PC-3 (cell line): ENCODE results near the gene UBA3. TPM values are rescaled to one million over a fixed set of nuclear protein-coding genes. Genes with fewer than 3 reads are reported as not detected.

Experiments
- ATAC-seq: fragments of 200-7000 bp; cut with Tn5 transposase; 2 replicates; pipeline ENCODE4 v1.9.1; 2020; ENCODE audit warnings: mild to moderate bottlenecking, moderate library complexity
- BruUV-seq: library from RNA; stranded (reverse); fragments of 400-500 nt; replicated peaks from 2 replicates; lab custom pipeline; 2021; lab: Mats Ljungman, UMichigan
- CTCF ChIA-PET: fragments of 300-600 bp; sonication (Branson Sonifier 250); formaldehyde crosslinking; loops from one replicate; lab custom pipeline; 2022; ENCODE audit warnings: antibody characterized with exemption; lab: Charles Lee
- POLR2A ChIA-PET: fragments of 300-600 bp; sonication (Branson Sonifier 250); formaldehyde crosslinking; loops from one replicate; lab custom pipeline; 2022; ENCODE audit warnings: antibody characterized with exemption; ENCODE audit not compliant: unreplicated experiment; lab: Charles Lee
- DNase-seq: peaks from one replicate; pipeline ENCODE4 v3.0.0-alpha.2; 2015
- H2AFZ ChIP-seq: fragments of 300-600 bp; sonication (generic); 2 replicates; pipeline ENCODE4 v1.6.0; 2016; ENCODE audit warnings: antibody characterized with exemption, low read length
- H3F3A ChIP-seq: fragments of 300-600 bp; sonication (generic); one replicate; pipeline ENCODE4 v1.6.0; 2017; ENCODE audit warnings: antibody characterized with exemption, low read length, control low read depth, mild to moderate bottlenecking; ENCODE audit not compliant: unreplicated experiment
- H3K27ac ChIP-seq: fragments of 300-600 bp; sonication (generic); 2 replicates; pipeline ENCODE4 v1.5.1; 2016; ENCODE audit warnings: mild to moderate bottlenecking, low read length
- H3K27me3 ChIP-seq: fragments of 300-600 bp; sonication (generic); 2 replicates; pipeline ENCODE4 v1.6.1; 2016; ENCODE audit warnings: low read length, mixed read lengths
- H3K36me3 ChIP-seq: fragments of 300-600 bp; sonication (generic); 2 replicates; pipeline ENCODE4 v1.6.1; 2016; ENCODE audit warnings: low read depth, mixed run types, low read length, mixed read lengths
- H3K4me1 ChIP-seq: fragments of 300-600 bp; sonication (generic); 2 replicates; pipeline ENCODE4 v1.5.1; 2016; ENCODE audit warnings: low read length; ENCODE audit not compliant: insufficient read depth
- H3K4me2 ChIP-seq: fragments of 300-600 bp; sonication (generic); 2 replicates; pipeline ENCODE4 v1.6.0; 2016; ENCODE audit warnings: low read length
- H3K4me3 ChIP-seq: fragments of 300-600 bp; sonication (generic); 2 replicates; pipeline ENCODE4 v1.5.1; 2016; ENCODE audit warnings: mild to moderate bottlenecking, low read length, mixed read lengths
- H3K79me2 ChIP-seq: fragments of 300-600 bp; sonication (generic); 2 replicates; pipeline ENCODE4 v1.6.1; 2017; ENCODE audit warnings: low read length, mixed read lengths
- H3K9ac ChIP-seq: fragments of 300-600 bp; sonication (generic); 2 replicates; pipeline ENCODE4 v1.6.0; 2016; ENCODE audit warnings: mild to moderate bottlenecking, low read length
- H3K9me2 ChIP-seq: fragments of 300-600 bp; sonication (generic); replicated peaks from 2 replicates; pipeline ENCODE4 v1.6.1; 2016; ENCODE audit warnings: mixed run types, low read length, mixed read lengths
- H3K9me3 ChIP-seq: fragments of 300-600 bp; sonication (generic); 2 replicates; pipeline ENCODE4 v1.6.1; 2016; ENCODE audit warnings: low read length, mixed read lengths
- H4K20me1 ChIP-seq: fragments of 300-600 bp; sonication (generic); 2 replicates; pipeline ENCODE4 v1.6.1; 2016; ENCODE audit warnings: low read length, mixed read lengths
- CTCF ChIP-seq: fragments of 300-600 bp; sonication (generic); conservative IDR thresholded peaks from 2 replicates; pipeline ENCODE4 v1.5.1; 2017; ENCODE audit warnings: antibody characterized with exemption, low read depth, mild to moderate bottlenecking, low read length
- EZH2 ChIP-seq: fragments of 300-600 bp; sonication (generic); IDR thresholded peaks from one replicate; pipeline ENCODE4 v1.6.1; 2017; ENCODE audit warnings: antibody characterized with exemption, mild to moderate bottlenecking, low read length; ENCODE audit not compliant: unreplicated experiment
- EZH2phosphoT487 ChIP-seq: fragments of 300-600 bp; sonication (generic); IDR thresholded peaks from 2 replicates; pipeline ENCODE4 v1.6.1; 2018; ENCODE audit warnings: mild to moderate bottlenecking, antibody characterized with exemption, low read length, borderline replicate concordance
- intact Hi-C: fragments of 100-400 bp; cut with micrococcal nuclease; formaldehyde crosslinking; loops from 2 replicates; pipeline ENCODE4 v1.9.0; 2023
- total RNA-seq: library from RNA; depleted of rRNA; stranded (reverse); fragments of >200 nt; gene quantifications from 2 replicates; pipeline ENCODE4 v1.2.3, GENCODE V29; 2014

UBA3 gene
- total RNA-seq, 1 experiment from 2014 or later, result 27.5 TPM

- POLR2A ChIA-PET, result no interaction called here
Measured at GRCh38 chr3:69104586-69104985, 24.4 kb upstream of the UBA3 start.

GRCh38 chr3:69103123-69103522, 23.0 kb upstream of the UBA3 start:
- no peaks in the 10 kb centered on the region; the same call in 1 of the 2 replicates for H3K36me3 ChIP-seq
- TF ChIP-seq EZH2phosphoT487 (no peak), CTCF (no peak), EZH2 (no peak)
- DNase-seq, result no peak
- no peak overlapping the region for H3K9ac ChIP-seq
- no peak overlapping the region for H2AFZ ChIP-seq
- intact Hi-C loops, result no loop called here
- no peak overlapping the region for H3K27ac ChIP-seq
- H3K4me1 ChIP-seq, result 0 out of 2 replicates have a peak, but pooled peaks cover 4% of the 10 kb centered on the region
- H3K9me2 ChIP-seq, result no peaks in the 10 kb centered on the region
- no peaks in the 10 kb centered on the region for H3K79me2 ChIP-seq
- no peaks in the 10 kb centered on the region for H4K20me1 ChIP-seq
- H3F3A ChIP-seq, result no peaks in the 10 kb centered on the region
- no peak overlapping the region for H3K4me2 ChIP-seq
- no TSS peak for BruUV-seq
- POLR2A ChIA-PET, result no interaction called here
- H3K27me3 ChIP-seq, result no peaks in the 10 kb centered on the region
- ATAC-seq, result no peak
- no peaks in the 10 kb centered on the region for H3K9me3 ChIP-seq
- no peak overlapping the region for H3K4me3 ChIP-seq
- CTCF ChIA-PET, result no interaction called here

More at GRCh38 chr3:69104586-69104985, 24.4 kb upstream of the UBA3 start:
- ATAC-seq (no peak), DNase-seq (no peak)
- Histone ChIP-seq H4K20me1 (no peaks in the 10 kb centered on the region), H3K9me3 (no peaks in the 10 kb centered on the region), H3K4me3 (no peak overlapping the region), H3K27me3 (no peaks in the 10 kb centered on the region), H3K79me2 (no peaks in the 10 kb centered on the region), H3K4me2 (no peak overlapping the region), H3K27ac (no peak overlapping the region), H2AFZ (no peak overlapping the region), H3K9me2 (no peaks in the 10 kb centered on the region), H3F3A (no peaks in the 10 kb centered on the region), H3K36me3 (no peaks in the 10 kb centered on the region; the same call in 1 of the 2 replicates), H3K9ac (no peak overlapping the region), H3K4me1 (0 out of 2 replicates have a peak, but pooled peaks cover 4% of the 10 kb centered on the region)
- CTCF ChIA-PET, result no interaction called here
- TF ChIP-seq CTCF (no peak), EZH2phosphoT487 (no peak), EZH2 (no peak)
- BruUV-seq, result TSS peak; percentile 40
- intact Hi-C loops, result no loop called here

- no peaks in the 10 kb centered on the region for H3K79me2 ChIP-seq
- ATAC-seq (no peak), DNase-seq (peak; percentile 34)
- no peak overlapping the region for H3K4me3 ChIP-seq
- H3K27ac ChIP-seq, result no peak overlapping the region
- no peak overlapping the region for H2AFZ ChIP-seq
- ChIA-PET CTCF (no interaction called here), POLR2A (no interaction called here)
- H3K9me3 ChIP-seq, result no peaks in the 10 kb centered on the region
- no peak overlapping the region for H3K9ac ChIP-seq
- no peaks in the 10 kb centered on the region for H3F3A ChIP-seq
- 0 out of 2 replicates have a peak, but pooled peaks cover 4% of the 10 kb centered on the region for H3K4me1 ChIP-seq
- no TSS peak for BruUV-seq
- no peak overlapping the region for H3K4me2 ChIP-seq
- TF ChIP-seq EZH2, result no peak
- TF ChIP-seq EZH2phosphoT487, result no peak
- no peak for TF ChIP-seq CTCF
- H3K9me2 ChIP-seq, result no peaks in the 10 kb centered on the region
- no peaks in the 10 kb centered on the region for H4K20me1 ChIP-seq
- H3K36me3 ChIP-seq, result no peaks in the 10 kb centered on the region; the same call in 1 of the 2 replicates
- intact Hi-C loops, result no loop called here
- no peaks in the 10 kb centered on the region for H3K27me3 ChIP-seq
Measured at GRCh38 chr3:69102384-69102783, 22.2 kb upstream of the UBA3 start.
